HepG2 (cell line): ENCODE results near the gene JOSD1. TPM values are rescaled to one million over a fixed set of nuclear protein-coding genes. Genes with fewer than 3 reads are reported as not detected.
A peak's percentile ranks its signal among the peaks of the same experiment; 100 is the strongest.

ENCODE experiments used
- ATAC-seq: fragments of 200-7000 bp; cut with Tn5 transposase; 3 replicates; pipeline ENCODE4 v1.9.1; 2020; ENCODE audit warnings: mild to moderate bottlenecking, moderate library complexity
- BruUV-seq: library from RNA; stranded (reverse); fragments of 400-500 nt; replicated peaks from 2 replicates; lab custom pipeline; 2021; lab: Mats Ljungman, UMichigan
- CTCF ChIA-PET: fragments of 300-600 bp; formaldehyde crosslinking; extraction: SDS; loops from one replicate; lab custom pipeline; 2021; ENCODE audit warnings: low total read pairs, inconsistent platforms, low intra/inter-chr PET ratio; lab: Yijun Ruan, JAX
- POLR2A ChIA-PET: fragments of 350-600 bp; sonication (Branson Sonifier 250); formaldehyde crosslinking; loops from one replicate; lab custom pipeline; 2020; ENCODE audit warnings: antibody characterized with exemption, inconsistent platforms; lab: Yijun Ruan, JAX
- DNase-seq: peaks from one replicate; pipeline ENCODE4 v3.0.0-alpha.2; 2015; ENCODE audit warnings: low spot score
- FAIRE-seq: peaks from 3 replicates; lab custom pipeline; 2011; peaks lifted over from hg19 to GRCh38; lab: Jason Lieb, UNC
- H2AFZ ChIP-seq: one replicate; pipeline ENCODE4 v1.6.1; 2011; ENCODE audit warnings: low read length, inconsistent platforms
- H3K27ac ChIP-seq: fragments of 300-600 bp; 3 replicates; pipeline ENCODE4 v1.8.0; 2011; ENCODE audit warnings: mixed run types, mild to moderate bottlenecking, mixed read lengths, low read length, inconsistent platforms; ENCODE audit not compliant: insufficient read depth; ENCODE audit errors: extremely low read length
- H3K27me3 ChIP-seq, 2 experiments: fragments of 200-600 bp in 1 of 2; 2 replicates in 1 of 2; 3 replicates in 1 of 2; pipeline versions ENCODE4 v1.6.0 to v1.8.0; 2011; ENCODE audit warnings: low read length in 2 of 2, mild to moderate bottlenecking in 2 of 2, moderate library complexity in 2 of 2, inconsistent platforms in 1 of 2; ENCODE audit not compliant: insufficient read depth in 2 of 2, control insufficient read depth in 1 of 2
- H3K36me3 ChIP-seq, 2 experiments: fragments of 200-600 bp in 1 of 2; replicated peaks in 1 of 2; 2 replicates in 1 of 2; 3 replicates in 1 of 2; pipeline versions ENCODE4 v1.5.1 to v1.8.0; 2011; ENCODE audit warnings: low read length in 2 of 2, inconsistent platforms in 1 of 2; ENCODE audit not compliant: insufficient read depth in 2 of 2, control insufficient read depth in 1 of 2
- H3K4me1 ChIP-seq: 2 replicates; pipeline ENCODE4 v1.5.1; 2012; ENCODE audit warnings: low read length, inconsistent platforms; ENCODE audit not compliant: insufficient read depth
- H3K4me2 ChIP-seq: 2 replicates; pipeline ENCODE4 v1.6.0; 2011; ENCODE audit warnings: low read depth, low read length, inconsistent platforms
- H3K4me3 ChIP-seq, 3 experiments: fragments of 200-600 bp in 1 of 3; sonication (generic), shearing (Covaris generic) in 1 of 3; replicated peaks in 1 of 3; 2 replicates each; pipeline ENCODE4 v1.5.1; 2011 to 2016; ENCODE audit warnings: low read length in 3 of 3, inconsistent platforms in 2 of 3, low read depth in 2 of 3, mild to moderate bottlenecking in 2 of 3, control low read depth in 1 of 3, mixed read lengths in 1 of 3; ENCODE audit not compliant: insufficient read depth in 1 of 3
- H3K79me2 ChIP-seq: one replicate; pipeline ENCODE4 v1.6.1; 2011; ENCODE audit warnings: low read length, inconsistent platforms; ENCODE audit not compliant: insufficient read depth
- H3K9ac ChIP-seq: 2 replicates; pipeline ENCODE4 v1.6.0; 2011; ENCODE audit warnings: mild to moderate bottlenecking, low read depth, low read length, inconsistent platforms; ENCODE audit not compliant: insufficient read depth
- H3K9me3 ChIP-seq: 2 replicates; pipeline ENCODE4 v1.5.1; 2012; ENCODE audit warnings: mild to moderate bottlenecking, low read length
- H4K20me1 ChIP-seq: 2 replicates; pipeline ENCODE4 v1.6.0; 2011; ENCODE audit warnings: inconsistent platforms, mild to moderate bottlenecking, low read length, moderate library complexity; ENCODE audit not compliant: insufficient read depth
- ESRRA ChIP-seq: sonication (generic); formaldehyde crosslinking; IDR thresholded peaks from 2 replicates; pipeline ENCODE4 v1.5.1; 2020; ENCODE audit warnings: mild to moderate bottlenecking, low read depth, missing genetic modification reagents
- HOXD1 ChIP-seq: sonication (generic); formaldehyde crosslinking; IDR thresholded peaks from 2 replicates; pipeline ENCODE4 v1.5.0; 2020; ENCODE audit warnings: missing genetic modification reagents
- LBX2 ChIP-seq: sonication (generic); formaldehyde crosslinking; IDR thresholded peaks from 2 replicates; pipeline ENCODE4 v1.5.0; 2020; ENCODE audit warnings: missing genetic modification reagents, mild to moderate bottlenecking, borderline replicate concordance
- POLR2A ChIP-seq, 2 experiments: IDR thresholded peaks; 2 replicates each; pipeline ENCODE4 v1.6.1; 2011; ENCODE audit warnings: low read depth in 2 of 2, low read length in 2 of 2, mild to moderate bottlenecking in 1 of 2, moderate library complexity in 1 of 2; ENCODE audit not compliant: insufficient read depth in 1 of 2
- POLR2AphosphoS2 ChIP-seq: IDR thresholded peaks from 2 replicates; pipeline ENCODE4 v1.6.1; 2011; ENCODE audit warnings: low read depth, low read length, improper control_type of control experiment
- POLR2AphosphoS5 ChIP-seq: IDR thresholded peaks from 2 replicates; pipeline ENCODE4 v1.6.1; 2012; ENCODE audit warnings: low read depth, low read length
- SMARCE1 ChIP-seq: fragments of 450-650 bp; IDR thresholded peaks from 2 replicates; pipeline ENCODE4 v1.6.1; 2017; ENCODE audit warnings: borderline replicate concordance
- TOE1 ChIP-seq: sonication (generic); formaldehyde crosslinking; IDR thresholded peaks from 2 replicates; pipeline ENCODE4 v1.4.0; 2020; ENCODE audit warnings: mild to moderate bottlenecking, missing genetic modification reagents
- ZNF513 ChIP-seq: sonication (generic); formaldehyde crosslinking; conservative IDR thresholded peaks from 2 replicates; pipeline ENCODE4 v1.5.0; 2020; ENCODE audit warnings: missing genetic modification reagents
- ZSCAN9 ChIP-seq: IDR thresholded peaks from 2 replicates; pipeline ENCODE4 v1.6.1; 2016; ENCODE audit warnings: borderline replicate concordance
- WGBS: methylation state at CpG from one replicate; pipeline ENCODE4 v1.1.6; 2017; ENCODE audit warnings: low lambda C conversion rate; 5-methylcytosine and 5-hydroxymethylcytosine counted together
- in situ Hi-C: cut with HindIII; loops from 2 replicates; pipeline ENCODE4 v1.10.0; 2017; ENCODE audit warnings: low pct_unique_long_range_greater_than_20kb; ENCODE audit not compliant: extremely low pct_ligation_motif_present
- intact Hi-C: fragments of 100-400 bp; cut with micrococcal nuclease; formaldehyde crosslinking; loops from one replicate; pipeline ENCODE4 v1.10.0; 2022; ENCODE audit not compliant: unreplicated experiment
- polyA plus RNA-seq, 8 experiments: library from polyadenylated mRNA; depleted of rRNA in 3 of 8; stranded (reverse) in 7 of 8; unstranded in 1 of 8; fragments of >200 nt; fragmentation: Illumina TruSeq in 4 of 8; extraction: Trizol in 4 of 8; gene quantifications; 2 replicates each; pipeline versions ENCODE4 v1.2.1 to v1.2.3, GENCODE V29; 2011 to 2016; ENCODE audit warnings: low read depth in 4 of 8, missing spikeins in 1 of 8, mixed read lengths in 1 of 8; ENCODE audit not compliant: insufficient read depth in 1 of 8
- total RNA-seq, 5 experiments: library from RNA; depleted of rRNA; stranded (reverse); fragments of >200 nt; fragmentation: Illumina TruSeq; extraction: Trizol; gene quantifications; 2 replicates each; pipeline ENCODE4 v1.2.3, GENCODE V29; 2016; ENCODE audit warnings: low read depth in 1 of 5
- TF ChIP-seq, protein P1 (sequence below): sonication (generic); formaldehyde crosslinking; IDR thresholded peaks from 2 replicates; pipeline ENCODE4 v1.5.0; 2020; ENCODE audit warnings: mild to moderate bottlenecking, missing genetic modification reagents, moderate library complexity

Gene JOSD1
- total and polyA plus RNA-seq, 2 of the 13 experiments (the other 11 are each of a cell fraction or from before 2014, with no cell fraction given) = 31.7 to 38.4 TPM

GRCh38 chr22:38727530-38728451 is 27.0 kb upstream of the JOSD1 start:
- Histone ChIP-seq H3K4me3 (no peak overlapping the region), H3K27me3 (no peaks in the 10 kb centered on the region), H3K36me3 (peaks cover 36 to 79% of the 10 kb centered on the region in 2 experiments), H3K4me2 (no peak overlapping the region), H2AFZ (no peak overlapping the region), H3K9ac (no peak overlapping the region), H4K20me1 (peaks cover 8% of the 10 kb centered on the region), H3K79me2 (no peaks in the 10 kb centered on the region), H3K4me1 (peaks cover 22% of the 10 kb centered on the region), H3K27ac (peak overlapping the region; percentile 51), H3K9me3 (no peaks in the 10 kb centered on the region)
- ATAC-seq (no peak), FAIRE-seq (no peak), DNase-seq (no peak)
- 98% methylated on average over 10 of the region's 15 CpGs for WGBS
- in situ Hi-C loops = no loop called here
- TF ChIP-seq SMARCE1 = no peak
- TF ChIP-seq HOXD1 (CRISPR knock-in tag) = no peak
- 0 out of 2 replicates have a peak, but pooled peaks have one; percentile 11 for TF ChIP-seq POLR2AphosphoS2
- 0 out of 2 replicates have a peak, but pooled peaks have one; percentile 7 for TF ChIP-seq POLR2AphosphoS5
- no peak for TF ChIP-seq LBX2 (CRISPR knock-in tag)
- no peak for TF ChIP-seq ZNF513
- TF ChIP-seq TOE1 (CRISPR knock-in tag) = no peak
- TF ChIP-seq ESRRA (CRISPR knock-in tag) = no peak
- TF ChIP-seq, protein P1, sequence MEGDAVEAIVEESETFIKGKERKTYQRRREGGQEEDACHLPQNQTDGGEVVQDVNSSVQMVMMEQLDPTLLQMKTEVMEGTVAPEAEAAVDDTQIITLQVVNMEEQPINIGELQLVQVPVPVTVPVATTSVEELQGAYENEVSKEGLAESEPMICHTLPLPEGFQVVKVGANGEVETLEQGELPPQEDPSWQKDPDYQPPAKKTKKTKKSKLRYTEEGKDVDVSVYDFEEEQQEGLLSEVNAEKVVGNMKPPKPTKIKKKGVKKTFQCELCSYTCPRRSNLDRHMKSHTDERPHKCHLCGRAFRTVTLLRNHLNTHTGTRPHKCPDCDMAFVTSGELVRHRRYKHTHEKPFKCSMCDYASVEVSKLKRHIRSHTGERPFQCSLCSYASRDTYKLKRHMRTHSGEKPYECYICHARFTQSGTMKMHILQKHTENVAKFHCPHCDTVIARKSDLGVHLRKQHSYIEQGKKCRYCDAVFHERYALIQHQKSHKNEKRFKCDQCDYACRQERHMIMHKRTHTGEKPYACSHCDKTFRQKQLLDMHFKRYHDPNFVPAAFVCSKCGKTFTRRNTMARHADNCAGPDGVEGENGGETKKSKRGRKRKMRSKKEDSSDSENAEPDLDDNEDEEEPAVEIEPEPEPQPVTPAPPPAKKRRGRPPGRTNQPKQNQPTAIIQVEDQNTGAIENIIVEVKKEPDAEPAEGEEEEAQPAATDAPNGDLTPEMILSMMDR (CRISPR knock-in tag) = peak; percentile 24; the same call in 1 of the 2 replicates
- TF ChIP-seq POLR2A (IDR thresholded peaks at IDR 0.05; ENCODE audit: insufficient read depth in 1 of 2, low read depth in 2 of 2, low read length in 2 of 2) = 0 out of 4 replicates have a peak, but pooled peaks of 1 of the 2 experiments have one; percentile 17
- no peak for TF ChIP-seq ZSCAN9
- intact Hi-C loops = no loop called here
- ChIA-PET POLR2A (no interaction called here), CTCF (no interaction called here)
- BruUV-seq = no TSS peak
